Middle frontal gyrus (tissue), 1 donor: ENCODE results near the gene LRRC8E.
"Not testable (repeated sequence)": the region's sequence is repeated elsewhere in the genome, so short reads cannot be mapped to it uniquely, and the experiment has no call there.

Experiments
- DNase-seq: peaks from one replicate; pipeline ENCODE4 v3.0.0-alpha.2; 2015; ENCODE audit warnings: low spot score; ENCODE audit errors: extremely low spot score

LRRC8E gene

GRCh38 chr19:7907544-7907943 is 19.2 kb downstream of the LRRC8E start:
- no peak for DNase-seq

GRCh38 chr19:7908078-7908699 is 19.9 kb downstream of the LRRC8E start:
- DNase-seq, result no peak

DNA sequence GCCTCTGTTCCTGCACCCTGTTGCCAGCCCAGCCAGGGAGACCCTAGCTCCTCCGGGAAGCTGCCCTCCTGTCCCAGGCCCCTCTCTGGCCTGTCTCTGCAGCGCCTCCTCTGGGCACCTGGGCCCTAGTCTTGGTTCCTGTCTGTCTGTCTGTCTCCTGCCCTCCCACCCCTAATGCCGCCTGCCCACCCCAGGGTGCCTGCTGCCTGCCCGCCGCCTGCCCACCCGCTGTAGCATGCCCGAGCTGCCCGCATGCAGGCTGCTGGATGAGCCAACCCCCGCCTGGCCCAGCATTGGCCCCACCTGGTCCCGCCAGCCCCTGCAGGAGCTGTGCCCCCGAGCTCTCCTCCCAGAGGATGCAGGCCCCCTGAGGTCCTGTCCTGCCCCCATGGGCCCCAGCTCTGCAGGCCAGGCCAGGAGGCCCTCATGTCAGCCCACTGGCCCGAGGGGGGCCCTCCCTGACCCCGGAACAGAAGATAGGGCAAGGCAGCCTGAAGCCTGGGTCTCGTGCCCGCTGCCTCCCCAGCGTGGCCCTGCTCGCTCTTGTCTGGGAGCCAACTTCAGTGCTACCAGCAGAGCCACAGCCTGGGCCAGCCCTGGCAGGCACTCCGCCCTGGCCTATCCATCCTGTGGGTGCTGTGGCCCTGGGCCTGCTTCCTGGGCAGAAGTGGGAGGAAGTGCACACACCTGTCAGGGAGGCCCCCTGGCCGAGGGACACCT is 20.6 kb downstream of the LRRC8E start:
- DNase-seq, result no peak

- DNase-seq, result no peak
Measured at GRCh38 chr19:7909471-7910067, 21.3 kb downstream of the LRRC8E start.

GRCh38 chr19:7910321-7911161 is 22.2 kb downstream of the LRRC8E start:
- no peak for DNase-seq

DNA sequence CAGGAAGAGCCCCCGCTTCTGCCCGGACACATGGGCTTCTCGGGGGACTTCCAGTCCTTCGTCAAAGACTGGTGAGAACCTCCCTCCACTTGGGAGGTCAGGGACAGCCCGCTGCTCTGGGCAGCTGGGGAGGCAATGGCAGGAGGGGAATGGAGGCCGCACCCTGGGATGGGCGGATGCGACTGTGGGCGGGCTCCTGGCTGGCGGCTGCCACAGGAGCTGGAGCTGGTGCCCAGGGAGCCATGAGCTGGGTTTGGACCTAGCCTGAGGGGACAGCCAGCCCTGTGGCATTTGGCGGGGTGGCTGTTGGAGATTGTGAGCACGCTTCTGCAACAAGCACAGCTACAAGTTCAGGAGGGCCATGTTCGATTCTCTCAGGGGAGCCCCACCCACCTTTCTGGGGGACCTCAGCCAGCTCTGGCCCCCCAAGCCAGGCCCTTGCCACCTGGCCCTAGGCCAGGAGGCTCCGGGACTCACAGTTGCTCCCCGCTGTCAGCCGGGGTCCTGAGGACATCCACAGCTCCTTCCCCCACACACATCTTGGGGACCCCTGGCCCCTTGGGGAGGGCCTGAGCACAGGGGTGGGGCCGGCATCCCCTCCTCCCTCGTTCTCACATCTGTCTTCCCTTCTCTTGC is 23.3 kb downstream of the LRRC8E start:
- DNase-seq, result no peak

DNA sequence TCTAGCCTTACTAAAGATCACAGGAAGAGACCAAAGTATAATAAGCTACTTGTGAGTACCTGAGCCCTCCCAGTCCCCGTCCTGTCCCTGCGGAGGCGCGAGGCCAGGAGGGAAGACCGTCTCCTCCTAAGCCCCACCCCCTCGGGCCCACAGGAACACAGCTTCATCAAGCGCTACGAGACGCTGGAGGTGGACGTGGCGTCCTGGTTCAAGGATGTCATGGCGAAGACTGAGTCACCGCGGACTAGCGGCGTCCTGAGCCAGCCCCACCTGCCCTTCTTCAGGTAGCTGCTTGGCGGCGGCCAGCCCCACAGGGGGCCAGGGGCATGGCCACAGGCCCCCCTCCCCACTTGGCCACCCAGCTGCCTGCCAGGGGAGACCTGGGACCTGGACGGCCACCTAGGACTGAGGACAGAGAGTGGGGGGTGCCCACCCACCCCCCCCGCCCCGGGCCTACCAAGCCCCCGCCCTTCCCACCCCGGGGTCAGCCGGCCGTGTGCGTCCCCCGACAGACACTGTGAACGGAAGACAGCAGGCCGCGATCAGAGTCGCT is 23.9 kb downstream of the LRRC8E start:
- no peak for DNase-seq

DNA sequence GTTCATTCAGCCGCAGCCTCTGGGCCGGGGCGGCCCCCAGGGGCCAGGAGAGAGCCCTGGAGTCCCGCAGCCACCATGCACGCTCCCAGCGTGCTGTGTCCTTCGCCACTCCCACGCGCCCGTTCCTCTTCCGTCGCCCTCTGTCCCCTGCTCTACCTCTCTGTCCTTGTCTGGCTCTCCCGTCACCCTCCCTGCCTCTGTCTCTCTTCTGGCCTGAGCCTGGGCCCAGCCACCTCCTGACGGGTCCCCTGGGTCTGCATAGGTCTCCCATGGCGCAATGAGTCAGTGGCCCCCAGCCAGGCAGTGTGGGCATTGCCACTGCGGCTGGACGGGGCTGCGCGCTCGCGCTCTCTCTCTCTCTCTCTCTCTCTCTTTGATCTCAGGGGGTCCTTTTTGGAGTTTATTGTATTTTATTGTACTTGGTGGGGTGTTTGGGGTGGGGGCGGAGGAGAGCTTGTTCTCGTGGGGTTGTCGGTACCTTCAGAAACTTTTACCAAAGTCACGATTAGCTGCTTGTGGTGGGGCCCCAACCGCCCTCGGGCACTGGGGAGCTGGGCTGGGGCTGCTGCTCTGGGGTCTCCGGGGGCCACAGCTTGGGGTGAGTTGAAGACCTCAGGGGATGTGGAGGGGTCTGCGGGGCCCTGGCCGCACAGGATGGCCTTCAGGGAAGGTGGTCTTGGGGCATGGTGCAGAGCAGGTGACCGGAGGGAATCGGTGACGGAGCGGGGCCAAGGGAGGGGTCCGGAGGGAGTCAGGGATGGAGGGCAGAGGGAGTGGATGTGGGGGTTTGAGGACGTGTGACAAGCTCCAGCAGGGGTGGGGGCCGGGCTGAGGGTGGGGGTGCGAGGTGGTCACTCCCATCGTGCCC is 24.6 kb downstream of the LRRC8E start:
- no peak for DNase-seq

GRCh38 chr19:7913652-7914051 is 25.3 kb downstream of the LRRC8E start:
- no peak for DNase-seq

DNA sequence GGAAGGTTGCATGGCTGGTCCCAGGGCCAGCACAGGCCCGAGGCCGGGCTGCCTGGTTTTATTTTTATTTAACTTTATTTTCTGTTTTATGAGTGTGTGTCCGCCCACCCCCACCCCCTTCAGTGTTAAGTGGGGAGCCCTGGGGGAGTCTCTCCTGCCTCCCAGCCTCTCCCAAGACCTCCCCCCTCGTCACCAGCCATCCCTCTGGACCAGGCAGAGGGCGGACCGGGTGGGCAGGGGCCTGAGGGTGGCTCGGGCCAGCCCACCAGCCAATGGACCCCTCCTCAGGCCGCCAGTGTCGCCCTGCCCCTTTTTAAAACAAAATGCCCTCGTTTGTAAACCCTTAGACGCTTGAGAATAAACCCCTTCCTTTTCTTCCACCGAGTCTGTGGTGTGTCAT is 25.8 kb downstream of the LRRC8E start:
- DNase-seq, result no peak

DNA sequence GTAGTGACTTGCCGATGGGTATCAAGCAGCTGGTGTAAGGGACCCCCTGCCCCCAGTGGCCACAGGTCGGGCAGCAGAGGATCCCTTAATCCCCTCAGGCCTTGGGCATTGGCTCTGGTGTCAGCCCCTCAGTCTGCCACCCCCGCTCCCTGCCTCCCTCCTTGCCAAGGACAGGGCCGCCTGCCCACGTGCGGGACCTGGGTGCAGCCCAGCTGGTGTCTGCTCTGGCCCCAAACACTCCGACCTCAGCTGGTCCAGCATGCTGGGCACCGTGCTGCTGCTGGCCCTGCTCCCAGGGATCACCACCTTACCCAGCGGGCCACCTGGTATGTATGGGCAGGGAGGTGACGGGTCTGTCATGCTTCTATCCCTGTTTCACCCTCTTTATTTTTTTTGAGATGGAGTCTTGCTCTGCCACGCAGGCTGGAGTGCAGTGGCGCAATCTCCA is 26.3 kb downstream of the LRRC8E start, which contains the start of gene TGFBR3L:
Gene TGFBR3L, plus strand, starts transcription at position 233 of the 448 bp plus-strand sequence.
- DNase-seq, result no peak

DNA sequence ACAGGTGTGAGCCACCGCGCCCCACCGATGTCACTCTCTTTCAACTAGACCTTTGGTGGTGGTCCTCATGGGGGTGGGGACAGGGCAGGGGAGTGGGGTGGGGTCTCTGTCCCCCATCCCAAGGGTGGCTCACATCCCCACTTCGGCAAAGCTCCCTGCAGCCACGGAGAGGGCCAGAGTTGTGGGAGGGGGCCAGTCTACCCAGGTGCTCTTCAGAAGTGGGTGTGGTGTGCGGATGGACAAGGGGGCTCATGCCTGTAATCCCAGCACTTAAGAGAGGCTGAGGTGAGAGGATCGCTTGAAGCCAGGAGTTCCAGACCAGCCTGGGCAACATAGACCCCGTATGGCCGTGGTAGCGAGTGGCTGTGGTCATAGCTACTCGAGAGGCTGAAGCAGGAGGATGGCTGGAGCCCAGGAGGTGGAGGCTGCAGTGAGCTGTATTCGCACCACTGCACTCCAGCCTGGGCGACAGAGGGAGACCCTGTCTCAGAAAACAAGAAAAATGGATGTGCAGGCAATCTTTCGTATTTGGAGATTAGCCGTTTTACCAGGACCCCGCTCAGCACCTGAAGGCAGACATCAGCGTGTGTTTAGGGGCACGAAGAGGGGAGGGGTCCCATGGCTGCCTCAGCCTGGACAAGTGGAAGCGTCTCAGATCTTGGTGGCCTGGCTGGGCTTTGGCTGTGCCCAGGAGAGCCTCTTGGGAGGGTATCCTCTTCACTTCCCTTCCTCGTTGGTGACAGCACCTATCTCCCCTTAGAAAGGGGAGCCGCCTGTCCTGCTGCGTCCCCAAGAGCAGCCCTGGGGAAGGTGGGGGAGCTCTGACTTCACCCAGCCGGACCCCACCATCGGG is 27.2 kb downstream of the LRRC8E start:
- no peak for DNase-seq

DNA sequence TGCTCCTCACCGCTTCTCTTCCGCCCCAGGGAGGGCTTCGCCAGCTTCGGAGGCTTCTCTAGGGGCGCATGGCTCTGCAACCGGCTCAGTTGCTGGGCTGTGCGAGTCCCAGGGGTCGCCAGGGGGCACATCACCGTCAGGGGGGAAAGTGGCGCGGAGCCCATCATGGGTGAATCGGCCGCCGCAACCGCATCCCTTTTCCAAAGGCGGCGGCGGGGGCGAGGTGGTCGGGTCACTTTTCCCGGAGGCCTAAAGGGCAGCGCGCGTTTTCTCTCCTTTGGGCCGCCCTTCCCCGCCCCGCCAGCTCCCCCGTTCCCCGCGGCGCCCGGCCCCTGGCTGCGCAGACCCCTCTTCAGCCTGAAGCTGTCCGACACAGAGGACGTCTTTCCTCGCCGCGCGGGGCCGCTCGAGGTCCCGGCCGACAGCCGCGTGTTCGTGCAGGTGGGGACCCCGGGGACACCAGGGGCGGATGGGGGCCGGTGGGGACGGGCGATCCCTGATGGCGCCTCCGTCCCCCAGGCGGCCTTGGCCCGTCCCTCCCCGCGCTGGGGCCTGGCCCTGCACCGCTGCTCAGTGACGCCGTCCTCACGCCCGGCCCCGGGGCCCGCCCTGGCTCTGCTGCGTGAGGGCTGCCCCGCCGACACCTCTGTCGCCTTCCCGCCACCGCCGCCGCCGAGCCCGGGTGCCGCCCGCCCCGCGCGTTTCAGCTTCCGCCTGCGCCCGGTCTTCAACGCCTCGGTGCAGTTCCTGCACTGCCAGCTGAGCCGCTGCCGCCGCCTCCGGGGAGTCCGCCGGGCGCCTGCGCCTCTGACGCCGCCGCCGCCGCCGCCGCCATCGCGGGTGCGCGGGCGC is 28.0 kb downstream of the LRRC8E start:
- no peak for DNase-seq

- no peak for DNase-seq
Measured at GRCh38 chr19:7916955-7917266, 28.6 kb downstream of the LRRC8E start.

- DNase-seq, result no peak
Measured at GRCh38 chr19:7917267-7918061, 29.2 kb downstream of the LRRC8E start.

DNA sequence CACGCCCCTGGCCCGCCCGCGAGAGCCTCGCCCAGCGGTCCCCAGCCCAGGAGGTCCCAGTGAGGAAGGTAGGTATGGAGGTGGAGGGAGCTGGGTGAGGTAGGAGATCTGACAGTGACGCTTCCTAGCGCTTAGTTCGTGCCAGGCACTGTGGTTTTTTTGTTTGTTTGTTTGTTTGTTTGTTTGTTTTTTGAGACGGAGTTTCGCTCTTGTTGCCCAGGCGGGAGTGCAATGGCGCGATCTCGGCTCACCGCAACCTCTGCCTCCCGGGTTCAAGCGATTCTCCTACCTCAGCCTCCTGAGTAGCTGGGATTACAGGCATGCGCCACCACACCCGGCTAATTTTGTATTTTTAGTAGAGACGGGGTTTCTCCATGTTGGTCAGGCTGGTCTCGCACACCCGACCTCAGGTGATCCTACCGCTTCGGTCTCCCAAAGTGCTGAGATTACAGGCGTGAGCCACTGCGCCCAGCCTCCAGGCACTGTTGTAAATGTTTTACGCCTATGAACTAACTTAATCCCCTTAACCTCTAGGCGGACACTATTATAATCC is 29.8 kb downstream of the LRRC8E start:
- DNase-seq, result not testable (repeated sequence)
